Lower lobe of right lung (tissue), 2 donors: ENCODE data around the gene TMEM184B. TPM values are rescaled to one million over a fixed set of nuclear protein-coding genes. Genes with fewer than 3 reads are reported as not detected.

ENCODE experiments used
- ATAC-seq, 2 donors: fragments of 200-7000 bp; cut with Tn5 transposase; one replicate each; pipeline ENCODE4 v1.9.1; 2020 to 2022; ENCODE audit warnings: mild to moderate bottlenecking in 2 of 2, moderate library complexity in 2 of 2
- DNase-seq: peaks from one replicate; pipeline ENCODE4 v3.0.0-alpha.2; 2020
- H3K27ac ChIP-seq: fragments of 200-600 bp; one replicate; pipeline ENCODE4 v1.8.0; 2022
- H3K27me3 ChIP-seq: fragments of 200-600 bp; one replicate; pipeline ENCODE4 v1.8.0; 2022; ENCODE audit warnings: low read depth
- H3K36me3 ChIP-seq: fragments of 200-600 bp; one replicate; pipeline ENCODE4 v1.8.0; 2022; ENCODE audit warnings: mild to moderate bottlenecking
- H3K4me1 ChIP-seq: fragments of 200-600 bp; one replicate; pipeline ENCODE4 v1.8.0; 2022
- H3K4me3 ChIP-seq: fragments of 200-600 bp; one replicate; pipeline ENCODE4 v1.8.0; 2022; ENCODE audit warnings: mild to moderate bottlenecking
- H3K9me3 ChIP-seq: fragments of 200-600 bp; one replicate; pipeline ENCODE4 v1.8.0; 2022
- CTCF ChIP-seq: fragments of 200-600 bp; IDR thresholded peaks from one replicate; pipeline ENCODE4 v1.8.0; 2022; ENCODE audit warnings: antibody characterized with exemption, mild to moderate bottlenecking
- intact Hi-C: fragments of 100-400 bp; cut with DNase I; formaldehyde crosslinking; loops from one replicate; pipeline ENCODE4 v1.11.0; 2022
- total RNA-seq: library from RNA; stranded (reverse); fragmentation: NEBNext Ultra II Directional; extraction: Animal tissue kit (Norgen Biotek cat#: 25700); gene quantifications from one replicate; pipeline ENCODE4 v1.2.1, GENCODE V29; 2021
- donor health status: DM: no; HTN: yes; CAD: no; lungs with severe emphysema.

The TMEM184B gene
- total RNA-seq, 1 donor from 2014 or later: 77.7 TPM

- Histone ChIP-seq H3K4me1 (peaks cover 32% of the 10 kb centered on the region), H3K4me3 (no peak overlapping the region), H3K36me3 (peaks cover 47% of the 10 kb centered on the region), H3K9me3 (no peaks in the 10 kb centered on the region), H3K27me3 (no peaks in the 10 kb centered on the region), H3K27ac (peak overlapping the region; percentile 1)
- DNase-seq: no peak
- ATAC-seq: no peak
- no peak for TF ChIP-seq CTCF
- intact Hi-C loops: no loop called here
These were observed 26.7 kb downstream of the TMEM184B start for GRCh38 chr22:38246046-38246658.

GRCh38 chr22:38244106-38244505, 28.7 kb downstream of the TMEM184B start:
- DNase-seq (no peak), ATAC-seq (no peak)
- peak overlapping the region; percentile 14 for H3K27ac ChIP-seq
- H3K36me3 ChIP-seq: peaks cover 47% of the 10 kb centered on the region
- H3K4me1 ChIP-seq: peaks cover 32% of the 10 kb centered on the region
- no peaks in the 10 kb centered on the region for H3K27me3 ChIP-seq
- intact Hi-C loops: no loop called here
- no peak for TF ChIP-seq CTCF
- no peaks in the 10 kb centered on the region for H3K9me3 ChIP-seq
- no peak overlapping the region for H3K4me3 ChIP-seq

- Histone ChIP-seq H3K9me3 (no peaks in the 10 kb centered on the region), H3K27me3 (no peaks in the 10 kb centered on the region), H3K4me3 (no peak overlapping the region), H3K4me1 (peaks cover 41% of the 10 kb centered on the region), H3K27ac (peak overlapping the region; percentile 47), H3K36me3 (peaks cover 47% of the 10 kb centered on the region)
- ATAC-seq (peak; percentile 17 to 68), DNase-seq (no peak)
- no peak for TF ChIP-seq CTCF
- intact Hi-C loops: no loop called here
These were observed 29.6 kb downstream of the TMEM184B start for GRCh38 chr22:38243007-38243765.

- no peak overlapping the region for H3K27ac ChIP-seq
- no peak for DNase-seq
- no peak for TF ChIP-seq CTCF
- no peak overlapping the region for H3K4me3 ChIP-seq
- peaks cover 52% of the 10 kb centered on the region for H3K4me1 ChIP-seq
- intact Hi-C loops: no loop called here
- no peak for ATAC-seq
- H3K36me3 ChIP-seq: peaks cover 37% of the 10 kb centered on the region
- H3K9me3 ChIP-seq: no peaks in the 10 kb centered on the region
- no peaks in the 10 kb centered on the region for H3K27me3 ChIP-seq
These were observed 32.0 kb downstream of the TMEM184B start for GRCh38 chr22:38240734-38241252.

- DNase-seq (no peak), ATAC-seq (peak; percentile 88 to 93)
- no peak overlapping the region for H3K4me3 ChIP-seq
- no peaks in the 10 kb centered on the region for H3K9me3 ChIP-seq
- peaks cover 36% of the 10 kb centered on the region for H3K36me3 ChIP-seq
- TF ChIP-seq CTCF: peak; percentile 22
- H3K27me3 ChIP-seq: no peaks in the 10 kb centered on the region
- H3K27ac ChIP-seq: peak overlapping the region; percentile 81
- intact Hi-C loops: no loop called here
- H3K4me1 ChIP-seq: peaks cover 52% of the 10 kb centered on the region
These were observed 33.6 kb downstream of the TMEM184B start for GRCh38 chr22:38239101-38239761.
